ENCODE data around the gene DMRT3. TPM values are rescaled to one million over a fixed set of nuclear protein-coding genes. Genes with fewer than 3 reads are reported as not detected.

Gene DMRT3
- total RNA-seq, 1 donor from 2014 or later: not detected

- Histone ChIP-seq H3K36me3 (no peaks in the 10 kb centered on the region), H3K4me3 (no peak overlapping the region), H3K27ac (no peak overlapping the region), H3K4me1 (peaks cover 9% of the 10 kb centered on the region), H3K9me3 (no peaks in the 10 kb centered on the region), H3K27me3 (peaks cover 98% of the 10 kb centered on the region)
- TF ChIP-seq CTCF (IDR thresholded peaks at IDR 0.05): no peak
- intact Hi-C loops (cut with DNase I): no loop called here
- ATAC-seq (no peak), DNase-seq (no peak)
Observed at GRCh38 chr9:967436-967835, 9.0 kb upstream of the DMRT3 start.

GRCh38 chr9:967903-968641, 8.4 kb upstream of the DMRT3 start:
- Histone ChIP-seq H3K27me3 (peaks cover 98% of the 10 kb centered on the region), H3K4me3 (no peak overlapping the region), H3K9me3 (no peaks in the 10 kb centered on the region), H3K36me3 (no peaks in the 10 kb centered on the region), H3K27ac (no peak overlapping the region), H3K4me1 (peaks cover 13% of the 10 kb centered on the region)
- DNase-seq (no peak), ATAC-seq (no peak)
- intact Hi-C loops (cut with DNase I): no loop called here
- TF ChIP-seq CTCF (IDR thresholded peaks at IDR 0.05): no peak

GRCh38 chr9:969310-970150, 6.9 kb upstream of the DMRT3 start:
- H3K27me3 ChIP-seq: peaks cover 100% of the 10 kb centered on the region

GRCh38 chr9:970151-970996, 6.1 kb upstream of the DMRT3 start:
- intact Hi-C loops (cut with DNase I): no loop called here
- Histone ChIP-seq H3K4me1 (peaks cover 13% of the 10 kb centered on the region), H3K27me3 (peaks cover 100% of the 10 kb centered on the region), H3K9me3 (no peaks in the 10 kb centered on the region), H3K27ac (no peak overlapping the region), H3K4me3 (no peak overlapping the region), H3K36me3 (no peaks in the 10 kb centered on the region)
- DNase-seq (no peak), ATAC-seq (no peak)
- TF ChIP-seq CTCF (IDR thresholded peaks at IDR 0.05): no peak

More at GRCh38 chr9:969310-970150, 6.9 kb upstream of the DMRT3 start:
- H3K9me3 ChIP-seq: no peaks in the 10 kb centered on the region
- DNase-seq: no peak
- ATAC-seq: no peak
- no peak overlapping the region for H3K27ac ChIP-seq
- TF ChIP-seq CTCF (IDR thresholded peaks at IDR 0.05): no peak
- no peaks in the 10 kb centered on the region for H3K36me3 ChIP-seq
- H3K4me1 ChIP-seq: peaks cover 13% of the 10 kb centered on the region
- no peak overlapping the region for H3K4me3 ChIP-seq
- intact Hi-C loops (cut with DNase I): no loop called here

GRCh38 chr9:971901-972500, 4.5 kb upstream of the DMRT3 start:
- no peak for TF ChIP-seq CTCF (IDR thresholded peaks at IDR 0.05)
- no peak overlapping the region for H3K27ac ChIP-seq
- H3K4me3 ChIP-seq: peak overlapping the region; percentile 36
- H3K27me3 ChIP-seq: peaks cover 100% of the 10 kb centered on the region
- no peak for DNase-seq
- intact Hi-C loops (cut with DNase I): no loop called here
- ATAC-seq: peak; percentile 38
- H3K9me3 ChIP-seq: no peaks in the 10 kb centered on the region
- no peaks in the 10 kb centered on the region for H3K36me3 ChIP-seq
- H3K4me1 ChIP-seq: peaks cover 18% of the 10 kb centered on the region
